PFSK-1 (cell line): Measurements from ENCODE around the gene AKAP8L.

Experiments
- POLR2AphosphoS5 ChIP-seq: IDR thresholded peaks from 2 replicates; pipeline ENCODE4 v1.6.1; 2012; ENCODE audit warnings: low read depth, mild to moderate bottlenecking, control low read depth, low read length, moderate library complexity
- SIN3A ChIP-seq: IDR thresholded peaks from 2 replicates; pipeline ENCODE4 v1.6.1; 2012; ENCODE audit warnings: mild to moderate bottlenecking, low read length, moderate library complexity, borderline replicate concordance; ENCODE audit not compliant: insufficient read depth
- TF ChIP-seq, protein P1 (sequence below), 2 experiments: IDR thresholded peaks; 2 replicates each; pipeline versions ENCODE4 v1.6.1 to v1.8.0; 2011 to 2012; ENCODE audit warnings: low read depth in 2 of 2, low read length in 2 of 2, control low read depth in 1 of 2, inconsistent platforms in 1 of 2, mild to moderate bottlenecking in 1 of 2, moderate library complexity in 1 of 2; ENCODE audit not compliant: insufficient read depth in 1 of 2

DNA sequence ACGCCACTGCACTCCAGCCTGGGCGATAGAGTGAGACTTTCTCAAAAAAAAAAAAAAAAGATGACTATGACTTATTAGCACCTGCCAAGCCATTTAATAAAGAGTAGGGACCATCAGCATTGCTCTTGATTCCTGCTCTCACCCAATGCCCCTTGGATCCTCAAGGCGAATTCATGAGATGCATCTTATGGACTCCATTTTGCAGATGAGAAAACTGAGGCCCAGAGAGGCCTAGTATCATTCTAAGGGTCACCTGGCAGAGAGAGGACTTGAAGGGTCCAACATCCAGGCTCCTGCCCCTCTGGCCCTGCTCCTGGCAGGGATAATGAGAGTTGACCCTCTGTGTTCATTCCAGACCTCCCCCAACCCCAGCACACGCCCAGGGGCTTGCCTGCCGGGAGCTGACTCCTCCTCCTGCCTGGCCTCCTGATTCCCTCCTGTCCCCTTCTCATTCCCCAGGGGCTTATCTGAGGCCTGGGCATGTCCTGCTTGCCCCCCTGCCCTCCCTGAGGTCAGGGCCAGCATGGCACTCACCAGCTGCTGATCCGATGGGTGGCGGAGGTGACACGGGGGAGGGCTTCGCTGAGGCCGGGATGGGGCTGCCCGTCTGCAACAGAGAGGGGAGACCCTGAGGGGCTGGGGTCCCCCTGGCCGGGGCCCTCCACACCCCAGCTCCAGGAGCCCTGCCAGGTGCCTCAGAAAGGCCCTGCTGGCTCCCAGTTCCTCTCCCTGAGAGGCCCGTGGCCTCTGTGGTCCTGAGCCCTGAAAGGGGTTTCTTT, 23.5 kb upstream of the AKAP8L start:
- TF ChIP-seq POLR2AphosphoS5 (no peak), SIN3A (no peak)
- TF ChIP-seq, protein P1, sequence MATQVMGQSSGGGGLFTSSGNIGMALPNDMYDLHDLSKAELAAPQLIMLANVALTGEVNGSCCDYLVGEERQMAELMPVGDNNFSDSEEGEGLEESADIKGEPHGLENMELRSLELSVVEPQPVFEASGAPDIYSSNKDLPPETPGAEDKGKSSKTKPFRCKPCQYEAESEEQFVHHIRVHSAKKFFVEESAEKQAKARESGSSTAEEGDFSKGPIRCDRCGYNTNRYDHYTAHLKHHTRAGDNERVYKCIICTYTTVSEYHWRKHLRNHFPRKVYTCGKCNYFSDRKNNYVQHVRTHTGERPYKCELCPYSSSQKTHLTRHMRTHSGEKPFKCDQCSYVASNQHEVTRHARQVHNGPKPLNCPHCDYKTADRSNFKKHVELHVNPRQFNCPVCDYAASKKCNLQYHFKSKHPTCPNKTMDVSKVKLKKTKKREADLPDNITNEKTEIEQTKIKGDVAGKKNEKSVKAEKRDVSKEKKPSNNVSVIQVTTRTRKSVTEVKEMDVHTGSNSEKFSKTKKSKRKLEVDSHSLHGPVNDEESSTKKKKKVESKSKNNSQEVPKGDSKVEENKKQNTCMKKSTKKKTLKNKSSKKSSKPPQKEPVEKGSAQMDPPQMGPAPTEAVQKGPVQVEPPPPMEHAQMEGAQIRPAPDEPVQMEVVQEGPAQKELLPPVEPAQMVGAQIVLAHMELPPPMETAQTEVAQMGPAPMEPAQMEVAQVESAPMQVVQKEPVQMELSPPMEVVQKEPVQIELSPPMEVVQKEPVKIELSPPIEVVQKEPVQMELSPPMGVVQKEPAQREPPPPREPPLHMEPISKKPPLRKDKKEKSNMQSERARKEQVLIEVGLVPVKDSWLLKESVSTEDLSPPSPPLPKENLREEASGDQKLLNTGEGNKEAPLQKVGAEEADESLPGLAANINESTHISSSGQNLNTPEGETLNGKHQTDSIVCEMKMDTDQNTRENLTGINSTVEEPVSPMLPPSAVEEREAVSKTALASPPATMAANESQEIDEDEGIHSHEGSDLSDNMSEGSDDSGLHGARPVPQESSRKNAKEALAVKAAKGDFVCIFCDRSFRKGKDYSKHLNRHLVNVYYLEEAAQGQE (IDR thresholded peaks at IDR 0.05; ENCODE audit: insufficient read depth in 1 of 2, low read depth in 2 of 2, low read length in 2 of 2): no peak
